ENCODE results near the gene HES4.

DNA sequence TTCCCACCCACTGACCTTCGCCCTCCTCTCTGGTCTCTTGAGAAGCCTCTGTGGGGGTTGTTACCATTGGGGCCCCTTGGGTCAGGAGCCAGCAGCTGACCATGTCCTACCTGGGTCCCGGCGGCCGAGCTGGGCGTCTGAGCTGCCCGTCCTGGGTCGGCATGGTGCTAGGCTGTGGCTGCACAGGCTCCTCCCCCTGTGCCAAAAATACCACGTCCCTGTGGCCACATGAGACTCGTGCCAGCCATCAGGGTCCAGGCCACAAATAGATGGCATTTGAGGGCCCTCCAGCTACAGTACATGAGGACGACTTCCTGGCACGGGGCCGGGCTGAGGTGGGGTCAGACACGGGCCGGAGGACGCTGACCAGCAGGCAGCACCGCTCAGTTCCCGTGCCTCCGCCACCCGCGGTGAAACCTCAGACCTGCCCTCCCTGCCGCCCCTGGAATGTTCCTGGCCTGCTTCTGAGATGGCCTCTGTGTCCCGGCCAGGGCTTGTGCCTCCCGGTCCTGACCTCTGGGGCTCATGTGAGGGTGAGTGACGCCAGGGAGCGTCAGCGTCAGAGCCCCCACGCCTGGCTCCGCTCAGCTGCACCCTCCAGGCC is 17.8 kb downstream of the HES4 start, which contains the start of gene PERM1:
- TF ChIP-seq, protein P1, sequence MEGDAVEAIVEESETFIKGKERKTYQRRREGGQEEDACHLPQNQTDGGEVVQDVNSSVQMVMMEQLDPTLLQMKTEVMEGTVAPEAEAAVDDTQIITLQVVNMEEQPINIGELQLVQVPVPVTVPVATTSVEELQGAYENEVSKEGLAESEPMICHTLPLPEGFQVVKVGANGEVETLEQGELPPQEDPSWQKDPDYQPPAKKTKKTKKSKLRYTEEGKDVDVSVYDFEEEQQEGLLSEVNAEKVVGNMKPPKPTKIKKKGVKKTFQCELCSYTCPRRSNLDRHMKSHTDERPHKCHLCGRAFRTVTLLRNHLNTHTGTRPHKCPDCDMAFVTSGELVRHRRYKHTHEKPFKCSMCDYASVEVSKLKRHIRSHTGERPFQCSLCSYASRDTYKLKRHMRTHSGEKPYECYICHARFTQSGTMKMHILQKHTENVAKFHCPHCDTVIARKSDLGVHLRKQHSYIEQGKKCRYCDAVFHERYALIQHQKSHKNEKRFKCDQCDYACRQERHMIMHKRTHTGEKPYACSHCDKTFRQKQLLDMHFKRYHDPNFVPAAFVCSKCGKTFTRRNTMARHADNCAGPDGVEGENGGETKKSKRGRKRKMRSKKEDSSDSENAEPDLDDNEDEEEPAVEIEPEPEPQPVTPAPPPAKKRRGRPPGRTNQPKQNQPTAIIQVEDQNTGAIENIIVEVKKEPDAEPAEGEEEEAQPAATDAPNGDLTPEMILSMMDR (IDR thresholded peaks at IDR 0.05) = no peak
- no peak for TF ChIP-seq POLR2A (IDR thresholded peaks at IDR 0.05)

Data from lower leg skin (tissue), 3 donors.